ENCODE measurements around the gene IFITM5.
"Not testable (repeated sequence)": the region's sequence is repeated elsewhere in the genome, so short reads cannot be mapped to it uniquely, and the experiment has no call there.

The IFITM5 gene

DNA sequence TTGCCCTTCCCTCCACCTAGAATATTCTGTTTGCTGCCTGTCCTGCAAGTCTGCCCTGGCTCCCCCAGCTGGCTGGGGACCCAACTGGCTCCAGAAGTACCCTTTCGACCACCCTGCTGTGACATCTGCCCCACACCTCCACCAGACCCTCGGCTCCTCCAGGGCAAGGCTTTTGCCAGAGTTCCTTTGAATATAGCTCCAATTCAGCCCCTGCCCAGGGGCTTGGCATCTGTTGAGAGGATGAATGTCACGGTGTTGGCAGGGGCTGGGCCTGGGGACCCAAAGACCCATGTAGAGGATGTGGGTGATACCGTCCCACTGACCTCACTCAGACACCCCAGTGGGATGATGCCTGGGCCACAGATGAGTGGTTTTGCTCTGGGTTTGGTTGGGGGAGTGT, 17.2 kb downstream of the IFITM5 start:
- no peak for FAIRE-seq

DNA sequence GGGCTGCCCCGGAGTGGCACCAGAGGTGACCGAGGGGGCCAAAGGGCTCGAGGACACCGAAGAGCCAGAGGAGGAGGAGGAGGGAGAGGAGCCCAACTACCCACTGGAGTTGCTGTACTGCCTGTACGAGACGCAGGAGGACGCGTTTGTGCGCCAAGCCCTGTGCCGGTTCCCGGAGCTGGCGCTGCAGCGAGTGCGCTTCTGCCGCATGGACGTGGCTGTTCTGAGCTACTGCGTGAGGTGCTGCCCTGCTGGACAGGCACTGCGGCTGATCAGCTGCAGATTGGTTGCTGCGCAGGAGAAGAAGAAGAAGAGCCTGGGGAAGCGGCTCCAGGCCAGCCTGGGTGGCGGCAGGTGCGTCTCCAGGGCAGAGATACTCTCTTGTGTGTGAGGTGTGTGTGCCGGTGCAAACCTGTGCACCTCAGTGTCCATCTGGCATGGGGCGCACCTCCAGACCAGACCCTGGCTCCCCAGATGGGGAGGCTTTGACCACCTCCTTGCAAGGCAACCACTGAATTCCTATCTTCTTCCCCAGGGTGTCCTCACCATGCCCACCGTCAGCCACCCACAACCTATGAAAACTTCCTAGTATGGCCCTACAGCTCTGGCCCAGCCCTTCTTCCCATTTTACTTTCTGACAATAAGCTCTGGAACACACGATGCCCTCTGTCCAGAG, 17.7 kb downstream of the IFITM5 start:
- no peak for FAIRE-seq

DNA sequence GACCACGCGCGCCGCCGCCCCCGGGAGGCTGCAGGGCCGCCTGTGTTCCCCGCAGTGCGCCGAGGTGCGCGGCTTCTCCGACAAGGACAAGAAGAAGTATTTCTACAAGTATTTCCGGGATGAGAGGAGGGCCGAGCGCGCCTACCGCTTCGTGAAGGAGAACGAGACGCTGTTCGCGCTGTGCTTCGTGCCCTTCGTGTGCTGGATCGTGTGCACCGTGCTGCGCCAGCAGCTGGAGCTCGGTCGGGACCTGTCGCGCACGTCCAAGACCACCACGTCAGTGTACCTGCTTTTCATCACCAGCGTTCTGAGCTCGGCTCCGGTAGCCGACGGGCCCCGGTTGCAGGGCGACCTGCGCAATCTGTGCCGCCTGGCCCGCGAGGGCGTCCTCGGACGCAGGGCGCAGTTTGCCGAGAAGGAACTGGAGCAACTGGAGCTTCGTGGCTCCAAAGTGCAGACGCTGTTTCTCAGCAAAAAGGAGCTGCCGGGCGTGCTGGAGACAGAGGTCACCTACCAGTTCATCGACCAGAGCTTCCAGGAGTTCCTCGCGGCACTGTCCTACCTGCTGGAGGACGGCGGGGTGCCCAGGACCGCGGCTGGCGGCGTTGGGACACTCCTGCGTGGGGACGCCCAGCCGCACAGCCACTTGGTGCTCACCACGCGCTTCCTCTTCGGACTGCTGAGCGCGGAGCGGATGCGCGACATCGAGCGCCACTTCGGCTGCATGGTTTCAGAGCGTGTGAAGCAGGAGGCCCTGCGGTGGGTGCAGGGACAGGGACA, 18.4 kb downstream of the IFITM5 start:
- FAIRE-seq: no peak

DNA sequence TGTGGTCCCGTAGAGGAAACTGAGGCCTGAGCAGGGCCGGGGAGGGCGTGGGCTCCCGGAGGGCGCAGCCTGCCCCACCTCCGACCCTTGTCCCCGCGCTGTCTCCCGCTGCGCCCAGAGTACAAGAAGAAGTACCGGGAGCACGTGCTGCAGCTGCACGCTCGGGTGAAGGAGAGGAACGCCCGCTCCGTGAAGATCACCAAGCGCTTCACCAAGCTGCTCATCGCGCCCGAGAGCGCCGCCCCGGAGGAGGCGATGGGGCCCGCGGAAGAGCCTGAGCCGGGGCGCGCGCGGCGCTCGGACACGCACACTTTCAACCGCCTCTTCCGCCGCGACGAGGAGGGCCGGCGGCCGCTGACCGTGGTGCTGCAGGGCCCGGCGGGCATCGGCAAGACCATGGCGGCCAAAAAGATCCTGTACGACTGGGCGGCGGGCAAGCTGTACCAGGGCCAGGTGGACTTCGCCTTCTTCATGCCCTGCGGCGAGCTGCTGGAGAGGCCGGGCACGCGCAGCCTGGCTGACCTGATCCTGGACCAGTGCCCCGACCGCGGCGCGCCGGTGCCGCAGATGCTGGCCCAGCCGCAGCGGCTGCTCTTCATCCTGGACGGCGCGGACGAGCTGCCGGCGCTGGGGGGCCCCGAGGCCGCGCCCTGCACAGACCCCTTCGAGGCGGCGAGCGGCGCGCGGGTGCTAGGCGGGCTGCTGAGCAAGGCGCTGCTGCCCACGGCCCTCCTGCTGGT, 19.2 kb downstream of the IFITM5 start:
- FAIRE-seq: no peak

DNA sequence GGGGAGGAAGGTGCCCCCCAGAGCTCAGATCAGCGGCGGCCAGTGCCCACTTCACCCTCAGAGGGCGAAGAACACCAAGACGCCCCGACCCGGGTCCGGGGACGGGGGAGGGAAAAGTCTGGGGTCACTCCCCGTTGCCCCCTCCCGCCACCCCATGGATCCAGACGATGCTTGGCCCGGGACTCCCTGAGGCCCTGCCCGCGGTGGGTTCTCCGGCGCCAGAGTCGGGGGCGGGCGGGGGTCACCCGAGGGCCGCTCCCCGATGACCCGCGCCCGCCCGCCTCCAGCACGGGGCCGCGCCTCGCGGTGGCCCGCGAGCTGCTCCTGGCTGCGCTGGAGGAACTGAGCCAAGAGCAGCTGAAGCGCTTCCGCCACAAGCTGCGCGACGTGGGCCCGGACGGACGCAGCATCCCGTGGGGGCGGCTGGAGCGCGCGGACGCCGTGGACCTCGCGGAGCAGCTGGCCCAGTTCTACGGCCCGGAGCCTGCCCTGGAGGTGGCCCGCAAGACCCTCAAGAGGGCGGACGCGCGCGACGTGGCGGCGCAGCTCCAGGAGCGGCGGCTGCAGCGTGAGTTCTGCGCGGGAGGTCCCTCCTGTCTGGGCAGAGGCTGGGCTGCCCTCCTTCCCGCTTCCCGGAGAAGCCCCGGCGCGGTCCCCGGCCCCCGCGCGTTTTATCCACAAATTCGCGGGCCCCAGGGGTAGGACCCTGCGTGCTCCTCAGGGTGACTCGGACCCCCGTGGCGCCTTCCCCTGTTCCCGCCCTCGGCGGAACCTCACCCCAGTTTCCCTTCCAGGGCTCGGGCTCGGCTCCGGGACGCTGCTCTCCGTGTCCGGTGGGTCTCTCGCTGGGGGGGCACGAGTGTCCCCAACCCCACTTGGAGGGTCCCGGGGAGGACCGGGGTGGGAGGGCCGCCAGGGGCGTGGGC, 20.0 kb downstream of the IFITM5 start:
- no peak for FAIRE-seq

DNA sequence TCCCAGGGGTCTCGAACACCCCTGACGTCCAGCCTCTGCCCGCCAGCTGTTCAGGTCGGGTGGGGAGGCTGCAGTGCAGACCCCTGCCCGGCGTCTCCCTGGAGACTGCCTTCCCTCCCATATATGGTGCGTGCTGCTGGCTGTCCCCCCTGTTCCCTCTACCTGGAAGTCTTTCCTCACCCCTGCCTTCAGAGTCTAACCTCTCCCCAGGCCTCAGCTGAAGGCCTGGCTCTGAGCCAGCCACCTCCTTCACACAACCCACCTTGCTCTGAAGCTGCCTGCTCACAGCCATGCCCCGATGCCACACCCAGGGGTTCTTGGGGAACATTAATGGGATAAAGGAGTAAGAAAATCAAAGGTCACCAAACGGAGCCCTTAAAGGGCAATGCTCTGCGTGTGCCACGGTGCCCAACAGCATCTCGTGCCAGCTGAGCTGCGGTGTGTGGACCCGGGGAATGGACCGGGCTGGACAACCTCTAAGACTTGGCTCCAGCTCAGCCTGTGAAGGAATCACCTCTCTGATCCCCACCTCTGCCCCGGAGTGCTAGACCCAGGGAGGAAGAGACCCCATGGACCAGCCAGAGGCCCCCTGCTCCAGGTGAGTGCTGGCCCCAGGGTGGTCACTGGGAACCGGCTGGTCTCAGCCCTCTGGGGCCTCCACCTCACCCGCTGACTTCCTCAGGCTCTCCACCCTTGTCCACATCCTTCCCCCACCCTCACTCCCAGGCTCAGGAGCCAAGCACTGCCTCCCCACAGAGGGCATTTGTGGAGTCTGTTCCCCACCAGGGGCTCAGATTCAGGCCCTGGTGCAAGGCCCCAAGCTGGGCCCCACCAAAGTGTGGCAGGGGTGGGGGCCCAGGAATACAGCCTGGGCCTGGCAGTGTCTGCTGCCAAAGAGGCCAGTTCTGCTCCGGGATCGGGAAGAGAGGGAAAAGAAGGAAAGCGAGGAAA, 21.1 kb downstream of the IFITM5 start, which contains the start of gene NLRP6:
NLRP6 (plus strand) TSS at position 407 of the 951 bp plus-strand sequence; CDS start at position 570, 163 bp downstream.
- no peak for FAIRE-seq

DNA sequence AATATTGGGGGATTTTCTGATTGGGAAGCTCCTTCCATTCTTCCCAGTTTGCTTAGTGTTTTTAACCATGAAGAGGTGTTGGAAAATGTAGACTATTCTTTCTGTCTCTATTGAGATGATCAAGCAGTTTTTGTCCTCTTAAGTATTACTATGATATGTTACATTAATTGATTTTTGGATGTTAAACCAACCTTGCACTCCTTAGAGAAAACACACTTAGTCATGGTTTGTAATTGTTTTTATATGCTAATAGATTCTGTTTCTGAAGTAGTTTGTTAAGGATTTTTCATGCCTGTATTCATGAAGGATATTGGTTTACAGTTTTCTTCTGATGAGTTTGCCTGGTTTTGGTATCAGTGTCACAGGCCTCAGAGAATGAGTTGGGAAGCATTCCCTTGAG, 23.1 kb downstream of the IFITM5 start:
- no peak for FAIRE-seq

DNA sequence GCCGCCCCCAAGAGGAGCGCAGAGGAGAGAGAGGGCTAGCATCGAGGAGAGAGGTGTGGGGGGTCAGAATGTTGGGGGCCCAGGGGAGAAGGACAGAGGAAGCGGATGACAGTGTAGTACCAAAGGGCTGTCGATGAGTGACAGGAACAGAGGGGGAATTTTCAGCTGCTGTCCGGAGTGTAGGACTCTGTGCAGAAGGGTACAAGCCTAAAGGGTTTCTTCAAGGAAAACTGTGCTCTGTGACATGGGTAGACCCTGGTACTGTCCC, 26.5 kb downstream of the IFITM5 start:
- FAIRE-seq: no peak

DNA sequence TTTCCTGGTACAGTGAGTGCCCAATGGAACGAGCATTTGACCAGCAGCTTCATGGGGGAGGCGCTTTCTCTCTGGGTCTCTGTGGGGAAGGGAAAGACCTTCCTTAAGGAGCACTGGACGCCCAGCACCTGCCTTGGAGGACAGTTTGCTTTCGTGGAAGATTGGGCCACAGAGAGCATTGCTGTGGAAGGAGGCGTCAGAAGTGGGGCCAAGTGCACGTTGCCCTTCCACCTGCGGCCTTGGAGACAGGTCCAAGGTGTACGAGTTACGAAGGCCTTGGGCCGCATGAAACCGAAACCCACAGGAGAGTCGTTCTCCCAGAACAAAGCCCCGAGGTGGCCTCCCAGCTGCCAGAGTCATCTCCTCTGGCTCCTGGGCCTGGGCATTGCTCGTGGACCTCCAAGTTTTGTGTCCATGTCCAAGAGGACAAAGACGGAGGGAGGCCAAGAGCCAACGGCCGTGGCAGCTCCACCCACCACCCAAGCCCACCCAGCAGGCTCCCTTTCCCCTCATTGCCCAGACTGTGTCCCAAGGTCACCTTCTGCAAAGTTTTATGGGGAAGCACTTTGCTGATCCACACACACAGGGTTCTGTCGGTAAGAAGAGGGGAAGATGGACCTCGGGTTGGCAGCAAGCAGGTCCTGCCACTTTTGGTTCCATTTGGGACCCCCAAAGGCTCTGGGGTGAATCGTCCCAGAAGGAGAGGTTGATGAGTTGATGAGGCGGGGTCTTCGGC, 27.0 kb downstream of the IFITM5 start:
- FAIRE-seq: no peak

DNA sequence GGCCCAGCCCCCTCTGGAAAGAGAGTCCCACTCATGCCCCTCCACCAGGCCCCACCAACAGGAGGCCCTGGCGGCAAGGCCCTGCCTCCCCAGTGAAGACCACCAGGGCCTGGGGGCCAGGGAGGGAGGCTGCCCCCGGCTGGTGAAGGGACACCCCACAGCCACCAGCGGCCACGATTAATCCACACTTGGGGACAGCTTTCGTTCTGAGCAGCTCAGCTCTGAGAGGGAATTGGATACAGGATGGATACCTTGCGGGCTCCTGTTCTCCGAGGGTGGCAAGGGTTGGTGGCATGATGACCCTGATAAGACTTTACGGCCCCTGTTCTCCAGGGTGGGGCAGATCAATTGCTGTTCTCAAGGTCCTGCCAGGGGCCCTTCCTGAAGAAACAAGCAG, 28.0 kb downstream of the IFITM5 start:
- no peak for FAIRE-seq

DNA sequence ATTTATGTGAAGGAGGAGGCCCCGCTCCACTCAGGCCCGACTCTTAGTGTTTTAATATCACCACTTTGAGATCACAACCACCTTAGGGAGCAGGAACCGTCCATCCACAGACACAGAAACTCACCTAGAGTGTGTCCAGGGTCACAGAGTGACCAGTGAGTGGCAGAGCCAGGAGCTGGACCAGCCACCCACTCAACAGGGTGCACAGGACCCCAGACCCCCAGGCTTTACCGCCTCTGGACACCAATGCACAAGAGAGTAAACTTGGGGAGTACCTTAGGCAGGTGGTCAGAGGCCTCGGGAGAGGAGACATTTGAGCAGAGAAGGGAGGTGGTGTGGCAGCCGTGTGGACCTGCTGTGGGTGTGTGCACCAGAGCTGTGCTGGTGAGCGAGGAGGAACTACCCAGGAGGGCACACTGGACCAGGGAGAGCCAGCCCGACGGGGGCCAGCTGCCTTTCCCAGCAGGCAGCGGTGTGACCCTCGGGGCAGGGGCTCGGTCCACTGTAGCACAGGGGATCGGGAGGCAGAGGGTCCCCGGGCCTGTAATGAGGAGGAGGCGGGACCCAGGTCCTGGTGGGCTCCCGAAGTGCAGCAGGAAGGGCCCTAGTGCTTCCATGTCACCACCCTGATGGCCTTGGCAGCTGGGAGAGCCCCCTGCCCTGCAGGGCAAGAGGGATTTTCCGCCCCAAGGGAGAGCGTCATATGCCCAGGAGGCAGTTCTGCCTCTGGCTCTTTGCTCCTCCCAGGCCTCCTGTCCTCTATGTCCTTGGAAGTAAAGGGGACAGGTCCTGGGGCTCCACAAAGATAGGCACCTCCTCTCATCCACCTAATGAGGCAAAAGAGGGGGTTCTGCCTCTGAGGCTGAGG, 28.6 kb downstream of the IFITM5 start:
- no peak for FAIRE-seq

DNA sequence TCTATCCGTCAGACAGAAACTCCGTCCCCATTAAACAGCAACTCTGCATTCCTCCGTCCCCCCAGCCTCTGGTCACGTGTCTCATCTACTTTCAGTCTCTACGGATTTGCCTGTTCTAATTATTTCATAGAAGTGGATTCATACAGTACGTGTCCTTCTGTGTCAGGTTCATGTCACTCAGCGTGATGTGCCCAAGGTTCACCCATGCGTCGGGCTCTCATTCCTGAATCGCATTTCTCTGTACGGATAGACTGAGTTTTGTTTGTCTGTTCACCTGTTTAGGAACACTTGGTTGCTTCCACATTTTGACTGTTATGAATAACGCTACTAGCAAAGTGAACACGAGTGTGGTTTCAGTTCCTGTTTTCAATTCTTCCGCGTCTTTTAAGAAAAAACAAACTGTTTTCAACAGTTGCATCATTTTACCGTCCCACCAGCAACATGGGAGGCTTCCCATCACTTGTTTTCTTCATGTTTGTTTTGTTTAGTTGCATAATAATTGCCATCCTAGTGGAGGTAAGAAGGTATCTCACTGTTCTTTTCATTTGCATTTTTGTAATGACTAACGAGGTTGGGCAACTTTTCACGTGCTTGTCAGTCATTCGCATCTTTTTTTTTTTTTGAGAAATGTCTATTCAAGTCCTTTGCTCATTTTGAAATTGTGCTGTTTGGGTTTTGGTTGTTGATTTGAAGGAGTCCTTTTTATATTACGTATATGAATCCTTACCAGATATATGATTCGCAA, 30.0 kb downstream of the IFITM5 start:
- no peak for FAIRE-seq

DNA sequence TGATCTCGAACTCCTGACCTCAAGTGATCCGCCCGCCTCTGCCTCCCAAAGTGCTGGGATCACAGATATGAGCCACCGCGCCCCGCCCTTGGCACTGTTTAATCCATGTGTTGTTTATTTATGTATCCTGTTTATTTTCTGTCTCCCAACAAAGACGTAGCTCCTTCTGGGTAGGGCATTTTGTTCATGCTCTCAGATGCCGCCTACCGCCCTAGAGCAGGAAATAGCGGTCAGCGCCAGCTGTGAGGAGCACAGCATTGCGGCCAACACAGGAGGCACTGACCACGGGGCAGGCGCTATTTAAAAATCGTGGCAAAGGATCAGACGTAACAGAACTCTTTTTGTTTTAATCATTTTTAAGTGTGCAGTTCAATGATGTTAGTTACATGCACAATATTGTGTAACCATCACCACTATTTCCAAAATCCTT, 30.6 kb downstream of the IFITM5 start:
- not testable (repeated sequence) for FAIRE-seq

DNA sequence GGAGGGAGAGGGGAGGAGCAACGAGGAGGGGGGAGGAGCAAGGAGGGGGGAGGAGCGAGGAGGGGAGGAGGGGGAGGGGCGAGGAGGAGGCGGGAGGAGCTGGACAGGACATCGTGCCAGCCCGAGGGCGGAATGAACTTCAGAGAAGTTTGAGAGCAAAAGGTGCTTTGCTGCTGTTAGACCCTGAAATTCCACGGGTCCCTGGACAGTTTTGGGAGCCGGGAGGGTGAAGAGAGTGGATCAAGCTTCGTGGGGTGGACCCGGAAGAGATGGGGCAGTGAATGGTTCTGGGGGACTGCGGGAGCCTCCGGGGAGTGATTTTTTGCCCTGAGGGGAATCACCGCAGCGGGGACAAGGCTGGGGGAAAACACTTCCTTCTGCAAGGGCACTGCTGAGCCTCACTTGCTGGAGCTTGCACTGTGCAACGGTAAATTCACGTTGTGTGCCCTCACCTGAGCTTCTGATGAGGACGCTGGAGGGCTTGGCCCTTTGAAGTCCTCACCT, 31.8 kb downstream of the IFITM5 start:
- FAIRE-seq: no peak

DNA sequence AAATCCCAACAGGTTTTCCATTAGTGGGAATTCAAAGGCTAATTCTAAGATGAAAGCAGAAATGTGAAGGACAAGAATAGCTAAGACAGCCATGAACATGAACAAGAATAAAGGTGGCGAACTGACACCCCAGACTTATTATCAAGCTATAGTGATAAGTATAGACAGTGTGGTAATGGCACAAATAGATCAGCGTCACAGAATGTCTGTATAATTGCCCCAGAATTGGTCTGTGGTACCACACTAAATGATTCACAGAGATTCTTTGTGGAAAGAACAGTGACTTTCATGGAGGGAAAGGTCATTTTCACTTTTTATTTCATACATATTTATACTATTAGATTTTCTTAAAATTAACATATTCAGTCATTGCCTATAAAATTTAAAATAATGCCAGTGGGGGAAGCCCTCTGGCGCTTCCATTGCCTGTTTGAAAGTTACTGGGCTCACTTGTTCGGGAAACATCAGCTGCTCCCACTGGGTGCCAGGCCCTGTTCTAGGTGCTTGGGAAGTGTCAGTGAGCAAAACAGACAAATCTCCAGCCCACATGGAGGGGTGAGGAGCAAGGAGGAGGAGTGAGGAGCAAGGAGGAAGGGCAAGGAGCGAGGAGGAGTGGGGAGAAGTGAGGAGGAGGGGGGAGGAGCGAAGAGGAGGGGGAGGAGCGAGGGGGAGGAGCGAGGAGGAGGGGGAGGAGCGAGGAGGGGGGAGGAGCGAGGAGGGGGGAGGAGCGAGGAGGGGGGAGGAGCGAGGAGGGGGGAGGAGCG, 32.5 kb downstream of the IFITM5 start:
- FAIRE-seq: no peak

DNA sequence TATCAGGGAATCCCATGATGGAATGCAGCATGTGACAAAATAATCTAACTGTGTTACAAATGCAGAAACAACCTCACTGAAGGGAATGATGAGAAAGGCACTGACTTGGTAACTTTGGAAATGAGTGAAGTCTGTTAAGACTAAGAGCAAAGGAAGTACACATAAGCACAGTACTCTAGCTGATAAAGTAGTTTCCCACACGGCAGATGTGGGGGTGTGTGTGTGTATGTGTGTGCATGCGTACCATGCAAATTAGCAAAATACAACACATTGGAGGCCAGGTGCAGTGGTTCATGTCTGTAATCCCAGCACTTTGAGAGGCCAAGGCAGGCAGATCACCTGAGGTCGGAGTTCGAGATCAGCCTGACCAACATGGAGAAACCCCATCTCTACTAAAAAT, 37.7 kb downstream of the IFITM5 start:
- FAIRE-seq: no peak

DNA sequence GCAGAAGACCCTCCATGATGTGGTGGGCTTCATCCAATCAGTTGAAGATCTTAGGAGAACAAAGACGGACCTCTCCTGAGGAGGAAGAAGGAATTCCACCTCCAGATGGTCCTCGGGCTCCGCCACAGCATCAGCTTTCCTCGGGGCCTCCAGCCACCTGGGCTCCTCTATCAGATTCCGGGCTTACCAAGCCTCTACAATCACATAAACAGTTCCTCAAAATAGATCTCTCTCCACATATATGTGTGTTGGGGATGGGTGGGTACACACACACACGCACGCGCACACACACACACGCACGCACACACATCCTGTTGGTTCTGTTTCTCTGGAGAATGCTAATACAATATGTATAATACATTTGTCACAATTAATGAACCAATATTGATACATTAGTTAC, 39.9 kb downstream of the IFITM5 start:
- FAIRE-seq: no peak
